H1 (cell line): ENCODE measurements around the gene PIGU. TPM values are rescaled to one million over a fixed set of nuclear protein-coding genes. Genes with fewer than 3 reads are reported as not detected.

ENCODE experiments used
- CHD1 ChIP-seq: IDR thresholded peaks from 2 replicates; pipeline ENCODE4 v1.6.1; 2012; ENCODE audit warnings: low read depth, low read length, improper control_type of control experiment
- CHD7 ChIP-seq: fragments of 300-600 bp; sonication (generic); IDR thresholded peaks from 2 replicates; pipeline ENCODE4 v1.7.1; 2012; ENCODE audit warnings: low read length, moderate library complexity, mild to moderate bottlenecking, inconsistent platforms; ENCODE audit not compliant: insufficient replicate concordance
- CREB1 ChIP-seq: IDR thresholded peaks from 2 replicates; pipeline ENCODE4 v1.6.1; 2012; ENCODE audit warnings: inconsistent platforms
- EZH2 ChIP-seq: fragments of 200-600 bp; sonication (generic); IDR thresholded peaks from 2 replicates; pipeline ENCODE4 v1.7.1; 2012; ENCODE audit warnings: low read depth, mild to moderate bottlenecking, moderate library complexity, low read length, inconsistent platforms; ENCODE audit not compliant: severe bottlenecking
- GTF2F1 ChIP-seq: IDR thresholded peaks from 2 replicates; pipeline ENCODE4 v1.6.1; 2012; ENCODE audit warnings: low read depth, low read length, improper control_type of control experiment, borderline replicate concordance
- KDM4A ChIP-seq: IDR thresholded peaks from one replicate; pipeline ENCODE4 v1.7.1; 2012; ENCODE audit warnings: low read depth, mild to moderate bottlenecking, moderate library complexity, low read length, inconsistent platforms; ENCODE audit not compliant: severe bottlenecking
- MAFK ChIP-seq: IDR thresholded peaks from 2 replicates; pipeline ENCODE4 v1.6.1; 2012; ENCODE audit warnings: low read depth, mild to moderate bottlenecking, improper control_type of control experiment, low read length
- POLR2AphosphoS5 ChIP-seq: IDR thresholded peaks from 2 replicates; pipeline ENCODE4 v1.6.1; 2011; ENCODE audit warnings: low read depth, low read length
- SIX5 ChIP-seq: IDR thresholded peaks from 2 replicates; pipeline ENCODE4 v1.6.1; 2011; ENCODE audit warnings: mild to moderate bottlenecking, low read depth, low read length
- SRF ChIP-seq: IDR thresholded peaks from 2 replicates; pipeline ENCODE4 v1.6.1; 2011; ENCODE audit warnings: mild to moderate bottlenecking, low read depth, low read length, moderate library complexity
- polyA plus RNA-seq, 7 experiments: library from polyadenylated mRNA; depleted of rRNA in 3 of 7; stranded (reverse) in 5 of 7; unstranded in 2 of 7; fragments of >200 nt in 5 of 7; fragments of 200-250 nt in 2 of 7; gene quantifications; 1 replicate in 5 of 7; 2 replicates in 1 of 7; 4 replicates in 1 of 7; pipeline versions ENCODE4 v1.2.1 to v1.2.3, GENCODE V29; 2011 to 2013; ENCODE audit warnings: missing spikeins in 2 of 7, mixed read lengths in 2 of 7
- total RNA-seq: library from RNA; stranded (reverse); fragmentation: NEBNext Ultra II Directional; extraction: Animal tissue kit (Norgen Biotek cat#: 25700); gene quantifications from 2 replicates; pipeline ENCODE4 v1.2.1, GENCODE V29; 2021

PIGU gene
- total and polyA plus RNA-seq, 2 of the 8 experiments (the other 6 are each of a cell fraction or from before 2014, with no cell fraction given), result 28.3 to 117 TPM

- TF ChIP-seq CHD7 (no peak), EZH2 (no peak), MAFK (no peak), CHD1 (no peak), POLR2AphosphoS5 (no peak), GTF2F1 (no peak), SIX5 (no peak), CREB1 (no peak), KDM4A (no peak), SRF (no peak)
These were observed 55.2 kb downstream of the PIGU start (continued) for GRCh38 chr20:34621383-34622367.
